ENCODE data around the gene RFLNA.
"Not testable (repeated sequence)": the region's sequence is repeated elsewhere in the genome, so short reads cannot be mapped to it uniquely, and the experiment has no call there.

Gene RFLNA

DNA sequence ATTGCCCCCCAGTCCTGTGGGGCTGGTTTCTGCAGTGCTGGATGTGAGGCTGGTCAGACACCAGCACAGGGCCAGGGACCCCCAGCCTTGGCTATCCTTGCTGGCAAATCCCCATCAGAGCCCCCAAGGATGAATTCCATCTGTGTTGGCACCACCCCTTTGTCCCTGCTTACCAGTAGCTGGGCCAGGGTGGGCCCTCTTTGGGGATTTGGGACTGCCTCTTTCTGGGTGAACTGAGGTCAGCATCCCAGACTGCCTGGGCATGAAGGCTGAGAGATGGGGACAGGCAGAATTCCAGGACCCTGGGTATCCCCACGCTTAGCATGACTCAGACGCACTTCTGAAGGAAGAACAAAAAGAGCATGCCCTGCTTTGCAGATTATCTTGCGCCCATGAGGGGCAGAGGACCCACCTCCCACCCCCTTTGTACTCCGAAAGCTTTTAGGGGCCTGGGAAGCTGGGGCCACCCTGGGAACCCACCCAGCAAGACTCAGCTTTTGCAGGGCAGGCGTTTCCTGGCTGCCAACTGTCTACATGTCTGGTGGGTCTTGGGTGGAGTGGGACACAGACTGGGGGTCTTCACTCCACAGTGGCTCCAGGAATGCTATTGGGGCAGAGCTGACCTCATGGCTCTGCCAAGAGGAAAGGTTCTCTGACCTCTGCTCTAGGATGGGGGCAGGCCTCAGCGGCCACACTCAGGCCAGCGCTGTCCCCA, 26.8 kb downstream of the RFLNA start:
- no peak for DNase-seq

DNA sequence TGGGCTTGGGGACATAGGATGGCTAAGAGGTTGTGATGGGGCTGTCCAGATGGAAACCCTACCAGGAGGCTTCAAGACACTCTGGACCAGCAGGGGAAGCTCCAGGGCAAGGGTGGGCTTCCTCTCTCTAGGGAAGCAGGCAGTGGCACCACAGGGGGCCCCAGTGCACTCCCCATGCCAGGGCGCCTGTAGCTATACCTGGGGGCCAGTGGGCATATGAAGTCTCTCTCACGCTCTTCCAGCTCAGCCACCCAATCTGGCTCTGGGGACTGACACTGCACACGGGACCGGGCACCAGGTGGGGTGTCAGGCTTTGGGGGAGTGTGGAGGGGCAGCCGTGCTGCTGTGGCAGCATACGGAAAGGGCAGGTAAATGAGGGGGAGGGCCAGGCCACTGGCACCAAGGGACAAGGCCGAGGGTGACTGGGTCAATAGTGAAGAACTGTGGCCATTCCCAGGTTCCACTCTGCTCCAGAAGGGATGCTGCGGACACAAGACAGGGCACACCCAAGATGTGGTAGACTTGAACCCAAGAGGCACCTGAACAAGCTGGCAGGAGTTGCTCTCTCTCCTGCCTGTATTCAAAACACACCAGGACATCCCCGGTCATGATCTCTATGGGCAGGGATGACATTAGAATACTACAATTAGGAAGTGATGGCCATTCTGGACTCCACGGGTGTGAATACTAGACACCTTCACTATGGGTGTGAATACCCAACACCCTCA, 27.5 kb downstream of the RFLNA start:
- no peak for DNase-seq

DNA sequence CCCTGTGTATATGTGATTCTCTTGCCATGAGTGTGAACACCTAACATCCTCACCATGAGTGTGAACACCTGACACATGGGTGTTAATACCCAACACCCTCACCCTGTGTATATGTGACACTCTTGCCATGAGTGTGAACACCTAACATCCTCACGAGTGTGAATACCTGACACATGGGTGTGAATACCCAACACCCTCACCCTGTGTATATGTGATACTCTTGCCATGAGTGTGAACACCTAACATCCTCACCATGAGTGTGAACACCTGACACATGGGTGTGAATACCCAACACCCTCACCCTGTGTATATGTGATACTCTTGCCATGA, 28.1 kb downstream of the RFLNA start:
- not testable (repeated sequence) for DNase-seq

DNA sequence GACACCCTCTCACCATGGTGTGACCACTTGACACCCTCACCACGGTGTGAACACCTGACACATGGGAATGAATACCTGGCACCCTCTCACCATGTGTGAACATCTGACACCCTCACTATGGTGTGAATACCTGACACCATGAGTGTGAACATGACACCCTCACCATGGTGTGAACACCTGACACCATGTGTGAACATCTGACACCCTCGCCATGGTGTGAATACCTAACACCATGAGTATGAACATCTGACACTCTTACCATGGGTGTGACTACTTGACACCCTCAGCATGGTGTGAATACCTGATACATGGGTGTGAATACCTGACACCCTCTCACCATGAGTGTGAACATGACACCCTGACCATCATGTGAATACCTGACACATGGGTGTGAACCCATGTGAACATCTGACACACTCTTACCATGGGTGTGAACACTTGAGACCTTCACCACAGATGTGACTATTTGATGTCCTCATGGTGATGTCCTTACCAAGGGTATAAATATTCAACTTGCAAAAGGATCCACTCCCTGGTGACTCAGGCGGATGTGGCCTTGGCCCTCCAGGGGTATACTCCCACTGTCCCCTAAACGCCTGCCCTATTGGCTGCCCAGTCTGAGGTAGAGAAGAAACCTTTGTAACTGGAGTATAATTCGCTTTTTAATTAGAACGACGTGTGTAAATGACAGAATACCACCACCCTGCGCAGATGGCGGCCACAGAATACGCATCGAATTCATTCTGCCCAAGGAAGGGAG, 29.1 kb downstream of the RFLNA start:
- no peak for DNase-seq

DNA sequence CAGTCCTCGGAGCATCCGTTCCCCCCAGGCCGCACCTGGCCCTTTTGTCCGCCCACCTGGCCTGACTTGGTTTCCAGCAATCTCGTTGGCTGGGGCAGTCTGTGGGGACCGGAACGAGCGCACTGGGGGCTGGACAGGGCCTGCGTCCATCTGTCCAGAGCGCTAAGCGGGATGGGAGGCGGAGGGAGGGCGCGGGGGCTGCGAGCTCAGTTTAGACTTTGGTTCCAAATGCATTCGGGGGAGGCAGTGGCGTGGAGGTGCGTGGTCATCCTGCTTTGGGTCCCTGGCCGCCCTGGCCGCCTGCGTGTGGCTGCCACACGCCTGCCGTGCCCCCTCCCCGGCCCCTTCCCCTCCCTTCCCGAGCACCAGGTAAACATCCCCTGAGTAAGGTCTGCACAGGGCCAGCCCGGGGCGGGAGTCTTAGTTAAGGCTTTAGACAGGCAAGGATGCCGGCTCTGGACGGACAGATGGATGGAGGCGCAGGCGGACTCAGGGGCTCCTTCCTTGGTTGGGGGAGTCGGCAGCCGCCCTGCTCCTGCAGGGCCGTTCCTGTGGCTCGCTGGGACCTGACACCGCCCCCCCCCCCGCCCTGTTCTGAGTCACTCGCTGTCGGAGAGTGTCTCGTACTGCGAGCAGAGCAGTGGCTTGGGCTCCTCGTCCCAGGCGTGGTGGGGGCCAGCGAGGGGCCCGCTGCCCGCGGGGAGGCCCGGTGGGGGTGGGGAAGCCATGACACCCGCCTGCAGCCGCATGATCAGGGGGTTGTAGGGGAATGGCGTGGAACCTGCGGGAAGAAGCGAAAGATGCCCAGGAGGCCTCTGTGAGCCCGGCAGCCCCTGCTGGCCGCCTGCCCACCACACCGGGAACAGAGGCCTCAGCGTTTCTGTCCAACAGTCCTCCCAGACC, 30.2 kb downstream of the RFLNA start:
- no peak for DNase-seq

DNA sequence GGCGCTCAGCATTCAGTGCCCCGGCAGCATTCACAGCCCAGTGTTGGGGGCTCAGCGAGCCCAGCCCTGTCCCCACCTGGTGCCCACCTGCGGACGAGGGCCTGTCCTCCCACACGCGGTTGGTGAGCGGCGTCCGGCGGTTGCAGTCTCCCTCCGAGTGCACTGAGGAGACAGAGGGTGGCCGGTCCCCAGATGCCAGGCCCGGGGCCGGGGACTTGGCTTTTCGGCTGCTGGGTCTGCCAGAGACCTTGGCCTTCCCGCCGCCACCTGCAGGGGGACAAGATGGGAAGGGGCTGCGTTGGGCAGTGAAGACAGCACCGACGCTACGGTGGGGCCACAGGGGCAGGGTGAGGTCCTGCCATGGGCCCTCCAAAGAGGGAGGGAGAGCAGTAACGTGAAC, 31.2 kb downstream of the RFLNA start:
- no peak for DNase-seq

DNA sequence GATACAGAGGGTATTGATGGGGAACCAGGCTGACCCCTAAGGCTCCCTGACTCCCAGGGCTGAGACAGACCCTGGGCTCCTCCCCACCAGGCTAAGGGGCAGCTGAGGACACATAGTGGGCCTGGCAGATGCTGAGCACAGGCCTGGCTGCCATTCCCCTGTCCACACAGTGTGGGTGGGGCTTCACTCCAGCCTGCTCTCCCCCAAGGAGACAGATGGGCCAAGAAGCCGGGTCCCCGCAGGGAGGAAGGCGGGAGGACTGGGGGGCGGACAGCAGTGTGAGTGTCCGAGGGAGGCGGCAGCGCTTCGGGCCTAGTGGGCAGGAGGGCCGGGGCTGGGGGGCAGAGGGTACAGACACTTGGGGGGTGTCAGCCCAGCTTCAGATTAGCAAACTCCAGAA, 32.0 kb downstream of the RFLNA start:
- DNase-seq = peak; percentile 3

DNA sequence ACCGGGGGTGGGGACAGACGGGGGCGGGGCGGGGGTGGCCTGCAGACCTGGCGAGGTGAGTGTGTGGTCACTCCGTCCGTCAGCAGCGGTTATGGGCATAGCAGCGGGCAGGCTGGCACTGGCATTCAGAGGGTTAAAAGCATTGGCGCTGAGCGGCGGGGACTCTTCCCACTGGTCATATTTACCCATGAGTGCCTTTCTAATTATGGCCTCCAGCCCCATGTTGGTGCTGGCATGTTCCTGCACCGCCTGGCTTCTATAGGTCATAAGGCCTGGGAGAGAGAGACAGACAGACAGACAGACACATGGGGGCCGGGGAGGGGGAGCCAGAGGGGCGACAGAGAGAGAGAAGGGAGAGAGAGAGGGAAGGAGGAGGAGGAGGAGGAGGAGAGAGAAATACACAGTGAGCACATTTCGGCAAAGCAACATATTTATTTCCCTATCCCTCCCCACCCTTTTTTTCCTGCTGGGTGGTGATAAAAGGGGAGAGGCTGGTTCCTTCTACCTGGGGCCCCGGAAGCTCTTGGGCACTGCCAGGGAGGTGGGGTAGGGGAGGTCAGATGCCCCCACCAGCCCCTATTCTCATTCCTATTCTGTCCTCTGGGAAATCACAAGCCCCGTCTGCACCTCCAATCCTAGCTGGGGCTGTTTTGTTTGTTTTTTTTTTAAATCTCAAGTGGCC, 32.6 kb downstream of the RFLNA start:
- DNase-seq = peak; percentile 0

DNA sequence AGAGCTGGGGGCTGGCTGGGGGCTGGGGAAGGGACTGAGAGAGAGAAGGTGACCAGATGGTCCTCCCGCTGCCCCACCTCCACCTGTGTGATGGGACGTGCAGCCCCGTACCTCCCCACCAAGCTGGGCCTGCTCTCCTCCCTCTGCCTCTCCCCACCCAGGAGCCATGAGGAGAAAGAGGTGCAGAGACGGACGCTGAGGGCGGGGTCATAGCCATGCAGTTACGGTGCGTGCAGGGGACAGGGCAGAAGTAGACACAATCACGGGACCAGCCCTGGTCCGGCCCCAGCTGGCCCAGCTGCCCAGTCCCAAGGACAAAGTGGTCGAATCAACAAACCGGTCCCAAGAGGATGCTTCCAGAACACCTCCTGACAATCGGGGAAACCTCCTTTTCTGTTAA, 33.2 kb downstream of the RFLNA start:
- DNase-seq = no peak

DNA sequence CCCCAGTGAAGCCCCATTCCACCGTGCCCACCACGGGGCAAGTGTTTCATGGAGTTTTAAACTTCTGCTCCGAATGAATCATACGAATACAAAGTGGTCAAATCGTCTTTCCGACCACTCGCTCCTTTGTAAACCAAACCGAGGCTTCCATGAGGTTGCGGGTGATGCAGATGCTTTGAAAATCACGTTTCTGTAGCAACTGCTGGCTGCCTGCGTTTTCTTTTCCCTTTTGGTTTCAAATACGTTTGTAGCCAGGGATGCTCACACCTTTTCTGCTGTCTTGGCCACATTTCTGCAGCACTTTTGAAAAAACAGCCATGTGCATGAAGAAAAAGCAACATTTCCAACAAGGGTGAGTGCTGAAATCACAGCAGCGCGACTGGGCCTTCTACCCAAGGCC, 33.7 kb downstream of the RFLNA start:
- no peak for DNase-seq

DNA sequence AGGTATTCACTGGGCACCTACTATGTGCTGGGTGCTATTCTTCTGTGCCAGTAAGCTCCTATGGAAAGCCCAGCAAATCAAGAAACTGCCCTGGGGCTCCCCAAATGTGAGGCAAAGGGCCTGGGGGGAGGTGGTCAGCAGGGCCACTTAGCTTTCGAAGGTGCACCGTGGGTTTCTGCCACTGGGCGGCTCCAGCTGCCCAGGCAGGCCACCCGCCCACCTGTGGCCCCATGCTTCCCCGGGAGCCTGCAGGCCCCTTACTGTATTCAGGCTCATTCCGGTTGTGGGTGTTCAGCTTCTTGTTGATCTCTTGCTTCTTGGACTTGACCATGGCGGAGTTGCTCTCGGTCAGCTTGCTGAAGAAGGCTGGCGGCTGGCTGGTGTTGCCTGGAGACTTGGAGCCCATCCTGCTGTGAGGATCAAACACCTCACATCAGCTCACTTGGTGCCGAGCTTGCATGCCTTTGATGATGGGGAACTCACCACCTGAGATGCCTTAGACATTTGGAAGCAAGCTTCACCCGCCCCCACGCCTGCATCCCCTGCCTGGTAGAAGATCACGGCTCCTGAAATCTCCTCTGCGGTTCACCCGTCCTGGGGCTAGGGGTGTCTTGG, 37.3 kb downstream of the RFLNA start:
- no peak for DNase-seq

DNA sequence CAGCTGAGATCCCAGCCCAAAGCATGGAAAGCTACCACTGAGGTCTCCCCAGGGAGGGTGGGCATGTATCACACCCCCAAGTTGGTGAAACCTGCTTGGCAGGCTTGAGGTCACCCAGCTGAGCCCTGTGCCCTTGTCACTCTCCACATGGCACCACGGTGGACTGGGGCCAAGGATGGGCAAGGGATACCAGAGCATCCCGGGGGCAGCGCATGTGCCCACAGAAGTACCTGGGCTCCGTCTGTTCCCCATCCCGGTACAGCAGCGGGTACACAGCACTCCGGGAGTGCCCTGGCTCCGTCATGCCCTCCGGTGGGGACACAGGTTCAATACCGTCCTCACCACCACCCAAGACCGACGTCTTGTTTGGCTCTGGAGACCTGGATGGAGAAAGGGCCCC, 38.0 kb downstream of the RFLNA start:
- DNase-seq = no peak

DNA sequence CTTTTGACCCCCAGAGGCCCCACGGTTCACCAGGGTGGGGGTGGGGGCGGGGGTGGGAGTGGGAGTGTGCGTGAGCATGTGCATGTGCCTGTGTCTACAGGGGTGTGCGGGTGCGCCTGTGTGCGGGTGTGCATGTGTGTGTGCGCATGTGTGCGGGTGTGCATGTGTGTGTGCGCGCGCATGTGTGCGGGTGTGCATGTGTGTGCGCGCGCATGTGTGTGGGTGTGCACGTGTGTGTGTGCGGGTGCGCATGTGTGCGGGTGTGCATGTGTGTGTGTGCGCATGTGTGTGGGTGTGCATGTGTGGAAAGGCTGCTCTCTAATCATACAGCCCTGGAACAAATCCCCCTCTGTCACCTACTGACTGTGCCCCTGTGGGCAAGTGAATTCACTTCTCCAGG, 38.8 kb downstream of the RFLNA start:
- DNase-seq = no peak

DNA sequence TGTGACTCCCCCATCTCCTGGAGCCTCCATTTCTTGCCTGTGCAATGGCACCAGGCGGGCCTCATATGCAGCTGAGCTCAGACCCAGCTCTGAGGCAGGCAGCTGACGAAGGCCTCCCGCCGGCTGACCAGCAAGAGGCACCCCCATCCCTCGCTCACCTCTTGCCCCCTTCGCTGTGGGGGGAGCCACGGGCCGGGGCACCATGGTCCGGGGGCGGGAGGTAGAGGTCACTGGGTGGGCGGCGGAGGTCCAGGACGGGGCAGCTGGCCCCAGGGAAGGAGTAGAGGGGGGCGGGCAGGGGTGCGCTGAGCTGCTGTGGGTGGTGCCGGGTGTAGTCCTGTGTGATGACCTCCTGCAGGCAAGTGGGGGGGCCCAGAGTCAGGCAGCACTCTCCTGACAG, 39.4 kb downstream of the RFLNA start:
- DNase-seq = no peak

DNA sequence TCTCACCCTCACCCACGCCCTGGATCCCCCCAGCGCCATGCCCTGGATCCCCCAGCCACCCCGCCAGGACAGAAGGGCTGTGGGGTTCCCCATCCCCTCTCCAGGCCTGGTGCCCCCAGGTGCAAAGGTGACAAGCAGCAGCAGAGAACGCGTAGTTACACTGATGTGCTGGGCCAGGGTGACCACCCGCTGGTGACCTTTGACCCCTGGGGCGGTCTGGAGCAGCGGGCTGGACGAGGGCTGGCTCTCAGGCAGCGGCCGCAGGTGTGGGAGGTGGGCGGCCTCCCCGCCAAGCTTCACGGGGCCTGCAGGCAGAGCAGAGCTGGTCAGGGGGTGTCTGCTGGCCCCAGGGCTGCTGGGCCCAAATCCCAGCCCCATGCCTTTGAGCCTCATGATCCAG, 40.1 kb downstream of the RFLNA start:
- DNase-seq = no peak

DNA sequence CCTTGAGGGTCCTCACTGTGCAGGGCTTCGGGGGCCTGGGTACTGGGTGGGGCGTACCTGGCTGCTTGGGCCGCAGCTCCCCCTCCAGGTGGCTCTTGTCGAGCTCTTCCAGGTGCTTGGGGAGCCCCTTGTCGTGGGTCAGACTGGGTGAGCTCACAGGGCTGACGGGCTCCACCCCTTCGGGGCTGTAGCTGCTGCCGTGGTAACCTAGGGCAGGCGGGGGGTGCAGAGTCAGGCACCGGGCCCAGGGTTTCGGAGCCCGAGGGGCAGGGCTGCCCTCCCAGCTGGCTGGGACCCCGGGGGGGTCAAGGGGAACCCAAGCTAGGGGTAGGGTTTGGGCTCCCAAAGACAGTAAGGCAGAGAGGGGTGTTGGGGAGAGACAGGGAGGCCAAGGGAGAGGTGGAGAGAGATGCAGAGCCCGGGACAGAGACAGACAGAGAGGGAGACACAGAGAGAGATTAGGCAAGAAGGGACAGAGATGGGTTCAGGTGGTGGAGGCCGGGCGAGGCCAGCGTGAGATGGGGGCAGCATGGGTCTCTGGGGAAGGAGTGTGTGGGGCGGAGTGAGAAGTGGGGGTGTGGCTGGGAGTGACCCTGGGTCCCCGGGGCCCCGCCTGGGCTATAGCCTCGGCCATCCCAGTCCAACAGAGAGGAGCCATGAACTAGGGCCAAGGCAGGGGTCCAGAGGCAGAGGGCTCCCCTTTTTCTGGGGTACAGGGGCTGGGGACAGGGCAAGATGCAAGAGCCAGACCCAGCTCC, 40.7 kb downstream of the RFLNA start:
- DNase-seq = no peak

DNA sequence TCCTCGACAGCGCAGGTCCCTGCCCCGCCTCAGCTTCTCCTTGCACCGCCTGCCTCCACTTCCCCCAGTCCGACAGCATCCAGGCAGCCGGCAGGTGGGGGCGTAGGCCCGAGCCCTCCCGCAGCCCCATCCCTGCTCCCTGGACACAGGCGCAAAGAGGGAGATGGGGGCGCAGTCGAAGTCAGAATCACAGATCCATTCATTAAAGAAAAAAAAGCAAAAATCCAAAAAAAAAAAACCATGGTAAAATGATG, 41.2 kb downstream of the RFLNA start:
- DNase-seq = no peak

DNA sequence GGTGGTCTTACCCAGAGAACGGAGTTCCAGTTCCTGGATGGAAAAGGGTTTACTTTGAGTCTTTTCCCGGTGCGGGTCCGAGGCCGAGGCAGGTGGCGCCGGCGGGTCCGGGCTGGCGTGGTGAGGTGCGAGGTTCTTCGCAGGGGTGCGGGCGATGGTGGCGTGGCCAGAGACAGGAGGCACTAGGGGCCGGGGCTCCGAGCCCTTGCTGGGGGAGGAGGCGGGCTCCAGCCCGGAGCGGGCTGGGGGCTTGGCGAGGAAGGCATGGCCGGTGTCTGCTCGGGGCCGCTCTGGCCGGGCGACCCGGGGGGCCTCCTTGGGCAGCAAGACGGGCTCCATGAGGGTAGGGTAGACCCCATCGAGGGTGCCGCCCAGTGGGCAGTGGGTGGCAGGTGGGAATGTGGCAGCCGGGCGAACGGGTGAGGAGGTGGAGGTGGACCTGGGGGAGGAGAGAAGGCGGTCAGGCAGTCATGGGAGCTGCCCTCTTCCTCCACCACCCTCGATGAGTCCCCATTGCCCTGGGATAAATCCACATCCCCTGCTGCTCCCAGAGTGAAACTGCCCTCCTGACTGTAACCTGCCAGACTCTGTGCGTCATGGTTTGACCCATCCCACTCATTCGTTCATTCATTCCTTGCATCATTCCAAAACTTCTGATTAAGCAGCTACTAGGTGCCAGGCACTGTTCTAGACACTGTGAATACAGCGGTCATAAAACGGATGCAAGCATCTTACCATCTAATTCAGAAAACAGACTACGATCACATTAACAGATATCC, 42.0 kb downstream of the RFLNA start:
- DNase-seq = no peak

DNA sequence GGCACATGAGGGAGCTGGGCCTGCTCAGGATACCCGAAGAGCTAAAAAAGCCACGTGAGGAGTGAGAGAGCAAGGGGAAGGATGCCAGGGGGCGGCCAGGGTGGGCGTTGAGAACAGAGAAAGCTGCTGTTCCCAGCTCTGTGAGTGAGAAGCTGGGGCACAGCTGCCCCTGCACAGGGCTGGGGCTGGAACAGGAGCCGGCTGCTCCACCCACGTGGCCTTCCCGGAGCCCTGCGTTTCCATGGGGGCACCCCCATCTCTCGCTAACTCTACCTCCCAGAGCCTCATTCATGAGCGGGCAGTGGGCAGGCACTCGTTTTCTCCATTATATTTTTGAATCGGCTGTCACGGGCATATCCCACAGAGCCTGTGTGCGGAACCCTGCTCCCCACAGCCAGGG, 42.7 kb downstream of the RFLNA start:
- no peak for DNase-seq

DNA sequence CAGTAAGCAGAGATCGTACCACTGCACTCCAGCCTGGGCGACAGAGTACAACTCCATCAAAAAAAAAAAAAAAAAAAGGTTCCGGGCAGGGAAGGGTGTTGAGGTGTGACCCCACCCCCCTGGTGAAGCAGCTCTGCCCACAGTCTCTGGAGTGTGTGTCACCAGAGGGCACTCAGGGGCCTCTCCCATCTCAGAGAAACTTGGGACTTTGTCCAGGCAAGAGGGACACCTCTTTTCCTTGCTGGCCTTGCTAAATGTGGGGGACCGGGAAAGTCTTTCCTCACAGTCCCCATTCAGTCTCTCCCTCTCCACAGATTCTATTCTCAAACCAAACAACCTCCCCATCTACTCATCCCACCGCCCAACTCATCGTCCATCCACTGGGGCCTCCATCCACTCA, 43.6 kb downstream of the RFLNA start:
- no peak for DNase-seq

All from NCI-H524 treated with DMSO at 0.1 percent for 48 hours (cell line).